Stomach (tissue), 4 donors: Measurements from ENCODE around the gene SPATA20.

Experiments used
- CTCF ChIP-seq, 7 experiments: fragments of 450-650 bp in 4 of 7; fragments of 200-600 bp in 3 of 7; sonication (generic) in 3 of 7; IDR thresholded peaks; one replicate each; pipeline ENCODE4 v1.5.1; 2016 to 2019; ENCODE audit warnings: antibody characterized with exemption in 7 of 7, control low read depth in 2 of 7, mild to moderate bottlenecking in 1 of 7
- POLR2A ChIP-seq, 4 donors: fragments of 450-650 bp; IDR thresholded peaks; one replicate each; pipeline ENCODE4 v1.6.1; 2016; ENCODE audit warnings: antibody characterized with exemption in 4 of 4, control low read depth in 2 of 4, mild to moderate bottlenecking in 1 of 4, moderate library complexity in 1 of 4

GRCh38 chr17:50577451-50577954 lies 30.5 kb downstream of the SPATA20 start:
- TF ChIP-seq POLR2A (IDR thresholded peaks at IDR 0.05) = no peak
- no peak for TF ChIP-seq CTCF (IDR thresholded peaks at IDR 0.05)
